Fibroblast of the aortic adventitia (primary cell): ENCODE results near the gene SUSD2. TPM values are rescaled to one million over a fixed set of nuclear protein-coding genes. Genes with fewer than 3 reads are reported as not detected.
"Not testable (repeated sequence)": the region's sequence is repeated elsewhere in the genome, so short reads cannot be mapped to it uniquely, and the experiment has no call there.

ENCODE experiments used
- DNase-seq: peaks from one replicate; pipeline ENCODE4 v3.0.0-alpha.2; 2010; ENCODE audit warnings: low read depth
- H3K4me3 ChIP-seq: 2 replicates; pipeline ENCODE4 v1.5.1; 2011; ENCODE audit warnings: low read depth, mild to moderate bottlenecking, control low read depth, low read length, moderate library complexity
- CTCF ChIP-seq: IDR thresholded peaks from 2 replicates; pipeline ENCODE4 v1.5.1; 2011; ENCODE audit warnings: mild to moderate bottlenecking, low read length, control low read depth, inconsistent platforms; ENCODE audit not compliant: insufficient read depth
- total RNA-seq: library from RNA; depleted of rRNA; stranded (reverse); fragments of >200 nt; gene quantifications from 2 replicates; pipeline ENCODE4 v1.2.3, GENCODE V29; 2012; ENCODE audit warnings: low replicate concordance

SUSD2 gene
- total RNA-seq, 1 donor: 0.99 TPM

GRCh38 chr22:24198682-24199052 lies 17.4 kb downstream of the SUSD2 start:
- no peak for DNase-seq
- TF ChIP-seq CTCF: no peak
- H3K4me3 ChIP-seq: no peak overlapping the region

GRCh38 chr22:24200619-24201212 lies 19.4 kb downstream of the SUSD2 start:
- peak; percentile 74 for DNase-seq
- H3K4me3 ChIP-seq: no peak overlapping the region
- no peak for TF ChIP-seq CTCF

- no peak overlapping the region for H3K4me3 ChIP-seq
- no peak for TF ChIP-seq CTCF
- no peak for DNase-seq
These were observed 20.7 kb downstream of the SUSD2 start for GRCh38 chr22:24201681-24202614.

GRCh38 chr22:24203856-24204255 lies 22.6 kb downstream of the SUSD2 start:
- not testable (repeated sequence) for DNase-seq

GRCh38 chr22:24205438-24206195 lies 24.3 kb downstream of the SUSD2 start:
- no peak overlapping the region for H3K4me3 ChIP-seq
- no peak for DNase-seq
- no peak for TF ChIP-seq CTCF

More at GRCh38 chr22:24203856-24204255, 22.6 kb downstream of the SUSD2 start:
- not testable (repeated sequence) for H3K4me3 ChIP-seq

- H3K4me3 ChIP-seq: not testable (repeated sequence)
- peak; percentile 69 for DNase-seq
These were observed 25.4 kb downstream of the SUSD2 start for GRCh38 chr22:24206460-24207263.

GRCh38 chr22:24207264-24208011 lies 26.2 kb downstream of the SUSD2 start:
- DNase-seq: peak; percentile 60
- no peak overlapping the region for H3K4me3 ChIP-seq
- no peak for TF ChIP-seq CTCF
